ENCODE measurements around the gene NELL1. TPM values are rescaled to one million over a fixed set of nuclear protein-coding genes. Genes with fewer than 3 reads are reported as not detected.

The NELL1 gene
- polyA plus RNA-seq, 1 of the 3 experiments (the other 2 are of a cell fraction): not detected

- H3K4me2 ChIP-seq: no peak overlapping the region
- WGBS (ENCODE audit: low lambda C conversion rate): 25% methylated on average over 4 of the region's 4 CpGs
- H3F3A ChIP-seq (replicated peaks; ENCODE audit: insufficient read depth): no peaks in the 10 kb centered on the region
- H2AFZ ChIP-seq (ENCODE audit: low read depth): no peak overlapping the region
- H3K27ac ChIP-seq (ENCODE audit: low read depth in 2 of 2, low read length in 1 of 2): no peak overlapping the region
- no peaks in the 10 kb centered on the region for H3K36me3 ChIP-seq (replicated peaks in 1 of 2; ENCODE audit: control insufficient read depth in 1 of 2, insufficient read depth in 2 of 2, low read length in 1 of 2)
- ChIA-PET POLR2A (no interaction called here), CTCF (interaction anchor here (4.7 kb wide), 1 partner anchor 12 kb away, joined by 23 read pairs; no protein-coding TSS in a partner anchor)
- TF ChIP-seq GATA2 (CRISPR knock-in tag; IDR thresholded peaks at IDR 0.05) (no peak), SIN3A (IDR thresholded peaks at IDR 0.05; ENCODE audit: borderline replicate concordance, low read depth, low read length) (no peak), RAD21 (IDR thresholded peaks at IDR 0.05; ENCODE audit: low read length) (no peak), RFX5 (IDR thresholded peaks at IDR 0.05; ENCODE audit: low read length) (no peak), ELF1 (IDR thresholded peaks at IDR 0.05) (no peak), CTCF (IDR thresholded peaks at IDR 0.05) (no peak), PBX3 (IDR thresholded peaks at IDR 0.05) (no peak), TCF12 (IDR thresholded peaks at IDR 0.05) (no peak), RXRA (IDR thresholded peaks at IDR 0.05; ENCODE audit: borderline replicate concordance, low read depth) (no peak), CHD2 (IDR thresholded peaks at IDR 0.05; ENCODE audit: low read length, partially characterized antibody) (no peak), USF2 (IDR thresholded peaks at IDR 0.05; ENCODE audit: borderline replicate concordance, low read depth, low read length) (no peak), MAX (IDR thresholded peaks at IDR 0.05; ENCODE audit: low read depth) (no peak), EP300 (IDR thresholded peaks at IDR 0.05; ENCODE audit: borderline replicate concordance in 1 of 2, low read depth in 1 of 2, low read length in 1 of 2) (no peak)
- no peaks in the 10 kb centered on the region for H3K9me3 ChIP-seq
- H3K9me2 ChIP-seq: no peaks in the 10 kb centered on the region
- H3K4me1 ChIP-seq (ENCODE audit: control insufficient read depth in 1 of 2, insufficient read depth in 2 of 2, low read depth in 1 of 2, low read length in 1 of 2): peaks cover 0 to 6% of the 10 kb centered on the region in 2 experiments; a peak in 1 of 4 replicates
- no peaks in the 10 kb centered on the region for H4K20me1 ChIP-seq (ENCODE audit: insufficient read depth)
- H3K9ac ChIP-seq: no peak overlapping the region
- no peak overlapping the region for H3K4me3 ChIP-seq (ENCODE audit: low read depth in 2 of 2, low read length in 1 of 2)
- no peaks in the 10 kb centered on the region for H3K79me2 ChIP-seq (ENCODE audit: insufficient read depth)
- DNase-seq: no peak
- H3K27me3 ChIP-seq (ENCODE audit: insufficient read depth): no peaks in the 10 kb centered on the region
These were observed 46.1 kb upstream of the NELL1 start for GRCh38 chr11:20623252-20623651.

GRCh38 chr11:20626279-20626678 lies 43.1 kb upstream of the NELL1 start:
- WGBS (ENCODE audit: low lambda C conversion rate): 31% methylated on average over 4 of the region's 4 CpGs
- no peaks in the 10 kb centered on the region for H3K79me2 ChIP-seq (ENCODE audit: insufficient read depth)
- no peaks in the 10 kb centered on the region for H4K20me1 ChIP-seq (ENCODE audit: insufficient read depth)
- no peak for DNase-seq
- no peak overlapping the region for H3K4me2 ChIP-seq
- peaks cover 0 to 5% of the 10 kb centered on the region in 2 experiments; a peak in 1 of 4 replicates for H3K4me1 ChIP-seq (ENCODE audit: control insufficient read depth in 1 of 2, insufficient read depth in 2 of 2, low read depth in 1 of 2, low read length in 1 of 2)
- POLR2A ChIA-PET: no interaction called here
- no peaks in the 10 kb centered on the region for H3K9me3 ChIP-seq
- H3K27me3 ChIP-seq (ENCODE audit: insufficient read depth): no peaks in the 10 kb centered on the region
- no peak overlapping the region for H3K27ac ChIP-seq (ENCODE audit: low read depth in 2 of 2, low read length in 1 of 2)
- no peak overlapping the region for H2AFZ ChIP-seq (ENCODE audit: low read depth)
- no peaks in the 10 kb centered on the region for H3K9me2 ChIP-seq
- no peak overlapping the region for H3K9ac ChIP-seq
- CTCF ChIA-PET: interaction anchor here (0.6 to 1.2 kb wide), 6 partner anchors 18 to 271 kb away, joined by 3 to 4 read pairs (median 3); no protein-coding TSS in a partner anchor
- H3F3A ChIP-seq (replicated peaks; ENCODE audit: insufficient read depth): no peaks in the 10 kb centered on the region
- H3K36me3 ChIP-seq (replicated peaks in 1 of 2; ENCODE audit: control insufficient read depth in 1 of 2, insufficient read depth in 2 of 2, low read length in 1 of 2): no peaks in the 10 kb centered on the region
- no peak overlapping the region for H3K4me3 ChIP-seq (ENCODE audit: low read depth in 2 of 2, low read length in 1 of 2)
- TF ChIP-seq MXI1 (IDR thresholded peaks at IDR 0.05; ENCODE audit: low read depth, low read length) (no peak), USF2 (IDR thresholded peaks at IDR 0.05; ENCODE audit: borderline replicate concordance, low read depth, low read length) (no peak), TCF12 (IDR thresholded peaks at IDR 0.05) (no peak), REST (IDR thresholded peaks at IDR 0.05; ENCODE audit: low read depth, low read length) (no peak), MEF2A (IDR thresholded peaks at IDR 0.05; ENCODE audit: borderline replicate concordance, low read depth) (no peak), FOXM1 (IDR thresholded peaks at IDR 0.05; ENCODE audit: low read depth) (no peak), MAX (IDR thresholded peaks at IDR 0.05; ENCODE audit: low read depth) (no peak), PBX3 (IDR thresholded peaks at IDR 0.05) (no peak)
